GM19463 (cell line): ENCODE results near the gene ID1.
"Not testable (repeated sequence)": the region's sequence is repeated elsewhere in the genome, so short reads cannot be mapped to it uniquely, and the experiment has no call there.

Source experiments
- ATAC-seq: cut with Tn5 transposase; IDR thresholded peaks from one replicate; pipeline ENCODE4 v1.9.1; 2021; ENCODE audit warnings: mild to moderate bottlenecking, moderate library complexity; ENCODE audit not compliant: unreplicated experiment

The ID1 gene

DNA sequence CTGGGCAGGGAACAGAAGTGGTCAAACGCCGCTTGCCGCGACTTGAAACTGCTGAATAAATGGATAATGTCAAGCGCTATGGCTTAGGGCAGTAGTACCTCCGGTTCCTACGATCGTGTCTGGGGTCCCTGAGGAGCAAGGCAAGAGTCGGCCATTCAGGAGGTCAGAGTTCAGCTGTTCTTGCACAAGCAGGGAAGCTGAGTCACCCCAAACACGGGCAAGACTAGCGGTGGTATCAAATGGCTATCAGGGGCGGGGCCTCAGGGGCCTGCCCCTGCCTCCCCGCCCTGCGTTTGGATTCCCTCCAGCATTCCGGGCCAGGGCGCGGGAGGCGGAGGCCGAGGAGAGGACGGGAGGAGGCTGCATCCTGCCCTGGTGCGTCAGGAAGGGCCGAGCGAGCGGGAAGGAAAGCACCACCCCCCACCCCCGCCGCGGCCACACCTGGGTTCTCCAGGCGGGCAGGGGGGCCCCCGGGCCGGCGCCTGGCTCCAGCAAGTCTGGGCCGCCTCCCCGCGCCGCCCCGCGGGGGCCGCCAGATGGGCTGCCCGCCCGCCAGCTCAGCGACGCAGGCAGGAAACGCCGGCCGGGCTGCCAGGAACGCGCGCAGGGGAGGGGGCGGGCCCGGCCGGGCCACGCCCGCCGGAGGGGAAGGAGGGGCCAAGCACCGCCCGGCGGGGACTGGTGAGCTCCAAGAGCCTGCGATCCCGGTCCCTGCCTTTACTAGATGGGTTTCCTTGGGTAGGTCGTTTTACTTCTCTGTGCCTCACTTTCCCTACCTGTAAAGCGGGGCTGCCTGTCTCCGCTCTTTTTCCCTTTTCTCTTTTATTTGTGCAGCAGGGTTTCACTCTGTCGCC, 32.2 kb upstream of the ID1 start:
- ATAC-seq, result peak; percentile 90

DNA sequence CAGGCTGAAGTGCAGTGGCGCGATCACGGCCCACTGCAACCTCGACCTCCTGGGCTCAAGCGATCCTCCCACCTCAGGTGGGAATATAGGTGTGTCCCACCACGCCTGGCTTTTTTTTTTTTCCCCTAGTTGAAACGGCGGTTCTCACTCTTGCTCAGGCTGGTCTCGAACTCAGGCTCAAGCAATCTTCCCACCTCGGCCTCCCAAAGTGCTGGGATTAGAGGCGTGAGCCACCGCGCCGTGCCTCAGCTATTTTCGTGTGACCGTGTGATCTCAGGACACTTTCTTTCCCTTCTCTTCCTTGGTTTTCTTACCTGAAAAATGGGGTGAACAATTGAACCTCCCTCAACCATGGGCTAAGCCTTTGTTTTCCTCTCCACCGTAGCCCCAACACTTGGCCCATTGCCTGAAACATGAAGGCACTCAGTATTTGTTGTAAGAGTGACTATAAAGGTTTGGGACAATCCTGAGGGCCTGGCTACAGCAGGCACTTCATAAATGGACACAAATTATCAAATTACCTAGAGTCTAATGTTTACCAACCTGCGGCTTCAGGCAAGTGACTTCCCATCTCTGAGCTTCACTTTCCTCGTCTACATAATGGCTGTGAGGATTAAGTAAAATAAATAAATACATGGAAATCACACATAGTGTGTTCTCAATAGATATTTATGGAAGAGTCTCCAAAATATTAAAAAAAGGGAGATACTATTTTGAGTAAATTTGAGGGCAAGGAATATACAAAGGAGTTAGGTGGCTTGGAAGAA, 31.4 kb upstream of the ID1 start:
- no peak for ATAC-seq

DNA sequence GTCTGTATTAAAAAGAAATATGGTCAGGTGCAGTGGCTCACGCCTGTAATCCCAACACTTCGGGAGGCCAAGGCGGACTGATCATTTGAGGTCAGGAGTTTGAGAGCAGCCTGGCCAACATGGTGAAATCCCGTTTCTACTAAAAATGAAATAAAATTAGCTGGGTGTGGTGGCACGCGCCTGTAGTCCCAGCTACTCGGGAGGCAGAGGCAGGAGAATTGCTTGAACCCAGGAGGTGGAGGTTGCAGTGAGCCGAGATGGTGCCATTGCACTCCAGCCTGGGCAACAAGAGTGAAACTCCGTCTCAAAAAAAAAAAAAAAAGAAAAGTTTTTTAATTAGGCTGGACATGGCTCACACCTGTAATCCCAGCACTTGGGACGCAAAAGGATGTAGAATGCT, 30.1 kb upstream of the ID1 start:
- ATAC-seq, result not testable (repeated sequence)

DNA sequence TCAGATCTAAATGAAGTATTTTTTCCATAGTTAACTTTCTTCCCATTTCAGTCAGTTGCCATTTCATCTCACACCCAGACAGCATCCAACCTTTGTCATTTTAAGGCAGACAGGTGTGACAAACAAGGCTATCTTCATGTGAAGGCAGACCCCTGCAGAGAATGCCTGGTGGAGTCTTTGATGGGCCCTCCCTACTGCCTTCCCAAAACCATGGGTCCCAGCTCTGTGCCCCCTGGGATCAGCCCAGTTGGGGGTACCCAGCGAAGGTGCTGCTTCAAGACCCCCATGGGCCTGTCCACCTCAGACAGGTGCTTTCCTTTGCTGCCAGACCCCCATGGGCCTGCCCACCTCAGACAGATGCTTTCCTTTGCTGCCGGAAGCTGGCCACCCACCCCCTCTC, 28.3 kb upstream of the ID1 start:
- no peak for ATAC-seq

DNA sequence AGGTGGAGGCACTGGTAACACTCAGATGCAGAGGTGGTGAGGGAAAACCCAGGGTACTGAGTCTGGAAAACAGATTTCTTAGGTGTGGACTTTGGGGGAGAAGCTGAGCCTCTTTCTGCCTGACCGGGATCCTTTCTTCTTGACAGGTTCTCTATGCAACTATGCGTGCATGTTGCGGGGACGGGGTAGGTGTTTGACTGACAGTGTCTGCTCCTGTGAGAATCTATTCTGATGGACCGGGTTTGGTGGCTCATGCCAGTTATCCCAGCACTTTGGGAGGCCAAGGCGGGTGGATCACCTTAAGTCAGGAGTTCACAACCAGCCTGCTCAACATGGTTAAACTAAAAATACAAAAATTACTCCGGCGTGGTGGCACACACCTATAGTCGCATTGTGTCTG, 27.9 kb upstream of the ID1 start:
- no peak for ATAC-seq

- ATAC-seq, result no peak
These were observed 26.5 kb upstream of the ID1 start for GRCh38 chr20:31578448-31579138.

GRCh38 chr20:31579245-31579644, 25.8 kb upstream of the ID1 start:
- ATAC-seq, result no peak

DNA sequence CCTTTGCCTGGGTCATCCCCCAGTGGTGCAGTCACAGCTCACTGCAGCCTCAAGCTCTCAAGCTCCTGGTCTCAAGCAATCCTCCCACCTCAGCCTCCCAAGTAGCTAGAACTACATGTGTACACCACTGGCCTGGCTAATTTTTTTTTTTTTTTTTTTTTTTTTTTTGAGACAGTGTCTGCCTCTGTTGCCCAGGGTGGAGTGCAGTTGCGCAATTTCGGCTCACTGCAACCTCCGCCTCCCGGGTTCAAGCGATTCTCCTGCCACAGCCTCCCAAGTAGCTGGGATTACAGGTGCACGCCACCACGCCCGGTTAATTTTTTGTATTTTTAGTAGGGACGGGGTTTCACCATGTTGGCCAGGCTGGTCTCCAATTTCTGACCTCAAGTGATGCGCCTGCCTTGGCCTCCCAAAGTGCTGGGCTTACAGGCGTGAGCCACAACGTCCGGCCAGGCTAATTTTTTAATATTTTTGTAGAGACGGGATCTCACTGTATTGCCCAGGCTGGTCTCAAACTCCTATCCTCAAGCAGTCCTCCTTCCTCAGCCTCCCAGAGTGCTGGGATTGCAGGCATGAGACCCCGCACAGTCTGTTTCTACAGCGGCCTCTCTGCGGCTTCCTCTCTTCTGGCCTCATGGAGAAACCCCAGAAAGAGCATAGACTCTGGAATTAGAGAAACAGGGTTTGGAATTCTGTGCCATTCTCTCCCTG, 25.0 kb upstream of the ID1 start:
- not testable (repeated sequence) for ATAC-seq

- ATAC-seq, result no peak
These were observed 24.4 kb upstream of the ID1 start for GRCh38 chr20:31580706-31581105.

GRCh38 chr20:31581391-31581790, 23.7 kb upstream of the ID1 start:
- ATAC-seq, result no peak

GRCh38 chr20:31587545-31588389, 17.3 kb upstream of the ID1 start:
- peak; percentile 54 for ATAC-seq

GRCh38 chr20:31590717-31591225, 14.3 kb upstream of the ID1 start:
- ATAC-seq, result no peak

- ATAC-seq, result no peak
These were observed 11.7 kb upstream of the ID1 start for GRCh38 chr20:31593221-31594001.

- ATAC-seq, result no peak
These were observed 11.0 kb upstream of the ID1 start for GRCh38 chr20:31594002-31594557.

DNA sequence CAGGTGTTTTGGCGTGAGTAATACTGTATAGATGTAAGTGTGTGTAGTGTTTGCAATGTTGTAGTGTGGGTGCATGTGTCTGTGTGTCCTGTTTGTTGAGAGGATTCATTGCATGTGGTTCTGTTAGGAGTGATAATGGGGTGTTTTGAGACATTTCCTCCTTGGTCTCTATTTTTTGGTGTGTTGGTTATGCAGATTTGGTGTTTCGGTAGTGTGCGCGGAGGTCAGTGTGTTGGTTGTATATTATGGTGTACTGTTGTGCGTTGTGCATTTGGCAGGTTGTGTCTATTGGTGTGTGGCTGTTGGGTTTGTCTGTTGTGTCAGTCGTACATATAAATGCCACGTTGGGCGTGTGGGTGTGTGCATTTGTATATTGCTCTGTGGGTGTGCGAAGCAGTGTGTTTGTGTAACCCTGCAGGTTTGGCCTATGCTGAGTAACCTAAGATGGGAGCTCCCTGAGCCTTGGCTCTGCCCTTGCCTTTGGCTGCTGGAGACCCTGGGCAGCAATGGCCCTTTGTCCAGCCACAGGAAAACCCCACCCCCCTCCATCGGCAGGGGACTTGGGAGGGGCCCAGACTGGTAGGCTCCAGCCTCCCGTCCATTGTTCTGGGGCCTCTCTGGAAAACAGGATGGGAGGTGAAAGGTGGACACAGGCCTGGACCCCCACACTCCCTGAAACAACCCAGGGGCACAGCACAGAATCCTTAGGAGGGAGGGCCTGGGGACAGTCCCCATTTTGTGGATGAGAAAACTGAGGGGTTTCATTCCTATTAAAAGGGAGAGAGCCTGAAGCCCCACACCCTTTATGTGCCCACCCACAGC, 10.3 kb upstream of the ID1 start:
- no peak for ATAC-seq

DNA sequence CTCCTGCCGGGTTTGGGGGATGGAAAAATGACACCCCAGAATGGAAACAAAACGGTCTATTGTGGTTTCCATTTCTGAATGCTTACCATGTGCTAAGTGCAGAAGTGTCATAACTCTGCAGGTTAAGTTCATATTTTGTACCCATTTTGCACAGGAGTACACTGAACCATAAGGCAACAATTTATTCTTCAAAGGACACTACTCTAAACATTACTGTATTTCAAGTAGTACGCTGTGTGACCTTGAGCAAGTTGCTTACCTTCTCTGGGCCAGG, 9.8 kb upstream of the ID1 start:
- no peak for ATAC-seq

DNA sequence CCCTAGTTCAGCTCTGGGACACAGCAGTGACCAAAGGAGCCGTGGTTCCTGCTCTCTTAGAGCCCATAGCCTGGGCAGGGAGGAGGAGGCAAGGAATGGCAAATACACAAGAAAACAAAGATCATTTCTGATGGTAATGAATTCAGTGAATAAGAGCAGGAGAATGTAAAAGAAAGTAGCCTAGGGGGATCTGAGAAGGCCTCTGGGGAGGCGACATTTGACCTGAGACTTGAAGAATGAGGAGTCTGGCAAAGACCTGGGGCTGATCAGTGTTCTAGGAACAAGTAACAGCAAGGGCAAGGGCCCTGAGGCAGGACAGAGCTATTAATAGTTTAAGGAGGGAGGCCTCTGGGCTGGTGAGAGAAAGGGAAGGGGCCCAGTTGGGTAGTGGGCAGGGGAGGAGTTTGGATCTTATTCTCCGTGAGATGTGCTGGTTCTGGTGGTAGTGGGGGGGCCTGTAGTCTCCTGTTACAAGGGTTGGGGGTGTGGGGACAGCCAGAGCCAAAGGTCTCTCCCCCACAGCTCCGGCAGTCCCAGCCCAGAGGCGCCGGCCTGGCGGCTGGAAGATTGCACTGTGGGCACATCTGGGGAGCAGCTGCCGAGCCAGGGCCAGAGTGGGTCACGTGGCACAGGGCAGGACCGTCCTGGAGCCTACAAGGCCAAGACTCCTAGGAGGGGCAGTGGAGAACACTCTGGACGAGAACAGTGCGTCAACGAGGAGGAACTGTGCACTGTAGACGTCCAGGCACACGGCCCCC, 9.3 kb upstream of the ID1 start:
- no peak for ATAC-seq

DNA sequence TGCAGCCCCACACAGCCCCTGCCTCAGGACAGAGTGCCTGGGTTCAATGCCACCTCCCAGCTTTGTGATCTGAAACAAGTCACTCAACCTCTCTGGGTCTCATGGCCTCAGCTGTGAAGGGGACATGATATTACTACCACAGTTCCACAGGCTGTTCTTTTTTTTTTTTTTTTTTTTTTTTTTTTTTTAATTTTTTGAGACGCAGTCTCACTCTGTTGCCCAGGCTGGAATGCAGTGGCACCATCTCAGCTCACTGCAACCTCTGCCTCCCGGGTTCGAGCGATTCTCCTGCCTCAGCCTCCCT, 8.7 kb upstream of the ID1 start:
- not testable (repeated sequence) for ATAC-seq
